DMS53 (cell line): ENCODE results near the gene HECTD2.
"Not testable (repeated sequence)": the region's sequence is repeated elsewhere in the genome, so short reads cannot be mapped to it uniquely, and the experiment has no call there.

Source experiments
- DNase-seq: peaks from one replicate; lab custom pipeline; 2025; lab: John Stamatoyannopoulos, UW

Gene HECTD2

GRCh38 chr10:91474009-91474408 lies 63.9 kb downstream of the HECTD2 start:
- no peak for DNase-seq

- DNase-seq: no peak
Measured at GRCh38 chr10:91477236-91477635, 67.1 kb downstream of the HECTD2 start.

GRCh38 chr10:91479583-91479982 lies 69.4 kb downstream of the HECTD2 start:
- no peak for DNase-seq

DNA sequence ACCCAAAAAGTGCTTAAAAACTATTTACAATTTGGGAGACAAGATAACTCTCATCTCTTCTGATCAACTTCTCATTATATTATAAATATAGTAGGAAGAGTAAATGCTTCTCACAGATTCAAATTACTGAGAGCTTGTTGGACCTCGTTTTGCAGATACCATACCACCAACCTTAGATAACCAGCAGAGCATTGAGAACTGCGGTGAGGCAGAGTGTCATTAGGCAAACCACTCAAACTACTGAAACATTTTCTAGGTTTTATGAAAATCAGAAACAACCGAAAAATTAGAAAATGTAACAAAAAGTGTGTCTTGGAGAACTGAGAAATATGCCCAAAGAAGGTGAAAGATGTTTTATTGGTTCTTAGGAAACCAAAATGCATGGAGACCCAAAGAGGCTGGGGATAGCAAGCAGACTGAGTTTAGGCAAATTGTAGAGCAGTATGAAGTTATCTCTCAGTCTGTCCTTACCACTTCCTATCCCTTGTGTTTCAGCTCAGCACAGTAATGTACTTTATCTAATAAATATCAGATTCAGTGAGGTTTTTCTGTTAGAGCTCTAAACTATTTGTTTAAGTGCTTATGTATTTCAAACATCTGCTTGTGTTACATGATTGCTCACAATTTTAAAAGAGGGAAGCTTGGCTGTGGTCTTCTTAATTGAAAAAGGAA lies 77.9 kb downstream of the HECTD2 start:
- no peak for DNase-seq

DNA sequence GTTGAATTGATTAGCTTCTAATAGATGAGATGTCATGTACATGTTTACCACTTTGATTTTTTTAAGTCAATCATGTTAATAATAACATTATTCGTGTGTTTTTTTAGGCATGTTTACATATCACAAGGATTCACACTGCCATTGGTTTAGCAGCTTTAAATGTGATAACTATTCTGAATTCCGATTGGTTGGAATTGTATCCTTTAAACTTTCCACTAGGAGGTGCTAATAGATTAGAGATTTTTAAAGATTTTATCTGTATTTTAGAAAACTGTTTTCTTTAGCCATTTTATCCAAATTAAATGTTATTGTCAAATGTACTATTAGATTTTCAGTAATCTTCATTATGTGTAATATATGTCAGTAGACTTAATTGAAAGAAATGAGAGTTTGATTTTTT lies 83.2 kb downstream of the HECTD2 start:
- peak; percentile 63 for DNase-seq

GRCh38 chr10:91495402-91495801 lies 85.3 kb downstream of the HECTD2 start:
- DNase-seq: no peak

- no peak for DNase-seq
Measured at GRCh38 chr10:91496016-91496415, 85.9 kb downstream of the HECTD2 start.

GRCh38 chr10:91511549-91512330 lies 101.6 kb downstream of the HECTD2 start:
- DNase-seq: peak; percentile 36

DNA sequence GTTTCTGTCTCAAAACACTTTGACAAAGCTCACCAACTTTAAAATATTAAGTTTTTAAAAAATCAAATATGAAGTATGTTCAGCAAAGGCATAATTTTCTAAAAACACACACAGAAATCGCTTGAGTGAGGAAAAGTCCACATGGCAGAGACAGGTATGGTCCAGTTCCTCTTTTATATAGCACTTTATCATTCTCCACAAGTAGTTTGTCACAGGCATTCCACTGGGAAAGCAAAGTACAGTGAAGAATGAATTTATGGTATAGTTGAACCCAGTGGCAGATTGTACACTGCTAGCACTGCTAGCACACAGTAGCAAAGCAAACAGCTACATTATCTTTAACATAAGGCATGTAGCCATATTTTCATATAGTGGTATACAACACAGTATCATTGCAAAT lies 102.3 kb downstream of the HECTD2 start:
- DNase-seq: no peak

DNA sequence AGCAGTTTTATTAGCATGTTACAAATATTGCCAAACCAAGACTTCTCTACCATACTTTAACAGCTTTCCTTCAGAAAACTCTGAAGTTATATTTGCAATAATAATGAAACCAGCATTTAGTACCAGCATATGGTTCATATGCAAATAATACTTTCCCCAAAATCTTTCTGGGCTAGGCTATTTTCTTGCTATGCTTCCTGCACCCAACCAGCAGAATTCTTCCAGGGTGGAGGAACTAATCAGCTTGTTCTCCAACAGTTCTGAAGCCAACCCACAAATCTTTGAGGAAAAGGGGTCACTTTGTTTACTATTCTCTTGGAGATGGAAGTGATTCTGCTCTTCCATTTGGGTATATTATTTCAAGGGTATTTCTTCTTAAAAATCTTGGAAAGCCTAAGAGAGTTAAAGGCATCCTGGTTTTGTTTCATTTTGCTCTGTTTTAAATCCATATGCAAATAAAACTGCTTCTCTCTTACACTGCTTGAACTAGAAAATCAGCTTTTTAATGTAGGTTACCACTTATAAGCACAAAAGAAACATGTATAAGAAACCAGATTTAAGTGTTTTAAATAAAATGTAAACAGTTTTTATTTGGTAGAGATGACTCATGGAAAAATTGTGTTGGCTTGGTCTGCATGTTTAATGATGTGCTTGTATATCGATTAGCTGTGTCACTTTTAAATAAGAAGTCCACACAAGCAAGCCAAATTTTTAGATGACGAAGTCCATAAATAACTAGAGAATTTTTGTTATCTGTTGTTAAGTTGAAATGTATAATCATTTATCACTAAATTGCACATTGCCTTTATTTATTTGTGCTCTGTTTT lies 103.7 kb downstream of the HECTD2 start:
- DNase-seq: peak; percentile 19

DNA sequence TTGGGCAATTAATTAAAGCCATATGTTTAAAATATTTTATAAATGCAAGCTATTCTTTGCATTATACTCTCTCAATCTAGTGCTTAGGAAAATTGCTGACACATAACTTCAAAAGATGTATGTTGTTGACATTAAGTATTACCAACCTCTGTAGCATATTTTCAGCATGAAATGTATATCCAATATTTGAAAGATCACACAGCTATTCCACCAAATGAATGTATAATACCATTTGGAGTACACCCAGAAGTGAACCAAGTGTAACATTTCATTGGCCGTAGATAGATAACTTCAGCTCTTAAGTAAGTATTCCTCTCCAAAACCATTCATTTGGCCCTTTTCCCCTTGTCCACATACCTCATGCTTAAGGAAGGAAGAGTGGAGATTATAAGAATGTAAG lies 104.6 kb downstream of the HECTD2 start:
- no peak for DNase-seq

GRCh38 chr10:91517394-91517793 lies 107.2 kb downstream of the HECTD2 start:
- no peak for DNase-seq

GRCh38 chr10:91519899-91520514 lies 109.9 kb downstream of the HECTD2 start:
- DNase-seq: no peak

- no peak for DNase-seq
Measured at GRCh38 chr10:91520661-91521060, 110.5 kb downstream of the HECTD2 start.

DNA sequence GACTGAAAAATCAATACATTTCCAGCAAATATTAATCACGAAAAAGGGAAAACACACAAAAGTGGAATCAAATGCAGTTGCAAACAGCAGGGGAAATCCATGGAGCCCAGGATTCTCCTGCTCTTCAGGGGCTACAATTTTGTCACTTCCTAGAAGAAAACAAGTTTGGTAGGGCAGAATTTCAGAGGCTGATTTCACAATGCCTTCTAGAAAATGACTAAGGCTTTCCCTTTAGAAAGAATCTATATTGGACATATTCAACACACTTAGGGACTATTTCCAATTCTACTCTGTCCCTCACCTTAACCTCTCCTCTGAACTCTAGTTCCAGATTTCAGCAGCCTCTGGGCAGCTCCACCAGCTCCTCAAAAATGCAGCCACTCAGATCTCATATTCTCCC lies 111.3 kb downstream of the HECTD2 start:
- no peak for DNase-seq

GRCh38 chr10:91525896-91526712 lies 116.0 kb downstream of the HECTD2 start:
- DNase-seq: no peak

DNA sequence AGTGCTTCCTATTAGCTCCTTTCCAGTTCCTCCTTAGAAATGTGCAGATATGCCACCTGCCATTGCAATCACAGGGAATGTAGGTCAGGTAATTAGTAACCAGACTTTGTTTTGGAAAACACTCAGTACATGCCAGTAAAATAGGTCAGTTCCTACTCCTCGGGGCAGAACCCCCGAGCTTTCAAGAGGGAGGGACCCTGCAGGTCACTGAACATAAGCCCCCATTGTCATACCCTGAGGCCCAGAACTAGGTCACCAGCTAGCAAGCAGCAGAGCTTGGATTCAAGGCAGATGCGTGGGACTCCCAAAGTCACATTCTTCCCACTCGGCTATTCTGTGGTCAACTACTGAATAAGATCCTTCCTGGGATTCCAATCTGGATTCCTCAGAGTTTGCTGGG lies 117.9 kb downstream of the HECTD2 start:
- no peak for DNase-seq

- no peak for DNase-seq
Measured at GRCh38 chr10:91528768-91529167, 118.6 kb downstream of the HECTD2 start.

DNA sequence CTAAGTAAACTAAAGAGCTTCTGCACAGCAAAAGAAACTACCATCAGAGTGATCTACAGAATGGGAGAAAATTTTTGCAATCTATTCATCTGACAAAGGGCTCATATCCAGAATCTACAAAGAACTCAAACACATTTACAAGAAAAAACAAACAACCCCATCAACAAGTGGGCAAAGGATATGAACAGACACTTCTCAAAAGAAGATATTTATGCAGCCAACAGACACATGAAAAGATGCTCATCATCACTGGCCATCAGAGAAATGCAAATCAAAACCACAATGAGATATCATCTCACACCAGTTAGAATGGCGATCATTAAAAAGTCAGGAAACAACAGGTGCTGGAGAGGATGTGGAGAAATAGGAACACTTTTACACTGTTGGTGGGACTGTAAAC lies 124.6 kb downstream of the HECTD2 start:
- DNase-seq: not testable (repeated sequence)

DNA sequence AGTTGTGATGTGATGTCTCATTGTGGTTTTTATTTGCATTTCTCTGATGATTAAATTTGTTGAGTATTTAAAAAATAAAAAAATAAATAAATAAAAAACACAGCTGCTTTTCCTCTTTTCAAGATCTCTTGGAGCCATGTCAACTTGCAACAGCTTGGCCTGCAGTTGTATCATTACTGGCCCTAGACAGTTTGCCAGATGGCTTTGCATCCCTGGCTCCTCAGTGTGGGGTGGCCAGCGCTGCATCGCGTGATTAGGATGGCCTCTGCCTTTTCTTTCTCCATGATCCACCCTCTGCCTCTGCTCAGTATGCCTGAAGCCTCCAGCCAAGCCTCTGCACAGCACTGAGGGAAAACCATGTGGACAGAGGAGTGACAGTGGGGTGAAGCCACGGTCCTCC lies 126.0 kb downstream of the HECTD2 start:
- DNase-seq: no peak

- no peak for DNase-seq
Measured at GRCh38 chr10:91536733-91537132, 126.6 kb downstream of the HECTD2 start.
